PC-3 (cell line): Measurements from ENCODE around the gene PTPN14.

Source experiments
- CTCF ChIP-seq: fragments of 300-600 bp; sonication (generic); conservative IDR thresholded peaks from 2 replicates; pipeline ENCODE4 v1.5.1; 2017; ENCODE audit warnings: antibody characterized with exemption, low read depth, mild to moderate bottlenecking, low read length
- EZH2phosphoT487 ChIP-seq: fragments of 300-600 bp; sonication (generic); IDR thresholded peaks from 2 replicates; pipeline ENCODE4 v1.6.1; 2018; ENCODE audit warnings: mild to moderate bottlenecking, antibody characterized with exemption, low read length, borderline replicate concordance

DNA sequence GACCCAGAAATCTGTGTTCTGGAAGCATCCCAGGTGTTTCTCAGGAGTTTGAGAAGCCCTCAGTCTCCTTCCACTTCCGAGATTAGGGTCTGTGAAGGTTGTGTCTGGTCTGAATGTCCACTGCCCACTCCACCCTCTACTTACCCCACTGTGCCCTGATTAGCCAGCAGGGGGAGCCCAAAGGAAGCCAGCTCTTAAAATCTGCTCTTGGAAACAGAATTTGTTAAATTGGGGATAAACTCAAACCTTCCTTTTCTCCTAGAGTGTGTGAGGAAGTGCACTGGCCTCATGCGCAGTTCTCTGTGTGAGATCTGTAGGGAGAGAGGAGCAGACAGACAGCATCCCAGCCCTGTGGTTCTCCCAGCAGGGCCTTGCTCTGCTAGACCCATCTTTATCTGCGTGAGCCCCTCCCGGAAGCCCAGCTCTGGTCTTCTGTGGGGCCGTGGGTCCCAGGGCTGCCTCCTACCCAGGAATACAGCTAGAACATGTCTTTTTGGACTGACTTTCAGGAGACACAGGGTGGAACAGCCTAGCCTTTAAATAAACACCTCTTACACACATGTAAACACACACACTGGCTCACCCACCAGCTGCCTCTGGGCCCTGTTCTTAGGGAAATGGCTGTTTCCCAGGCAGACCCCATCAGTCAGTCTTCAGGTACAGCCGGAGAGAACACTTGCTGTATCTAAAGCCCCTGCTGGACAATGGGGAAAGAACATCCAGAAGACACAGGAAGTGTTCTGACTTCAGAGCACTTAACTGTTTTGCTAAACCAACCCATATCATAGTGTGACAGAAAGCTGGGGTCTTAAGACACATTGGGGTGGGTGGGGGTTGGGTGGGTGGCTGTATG is 218.2 kb downstream of the PTPN14 start:
- TF ChIP-seq EZH2phosphoT487 (no peak), CTCF (peak; percentile 98)
